Astrocyte of the cerebellum (primary cell): ENCODE data around the gene FRAS1.

ENCODE experiments used
- DNase-seq: peaks from one replicate; pipeline ENCODE4 v3.0.0-alpha.2; 2011; ENCODE audit warnings: low read depth
- H3K4me3 ChIP-seq: 2 replicates; pipeline ENCODE4 v1.5.1; 2011; ENCODE audit warnings: mild to moderate bottlenecking, low read depth, low read length, moderate library complexity
- in situ Hi-C: cut with HindIII; loops from 2 replicates; pipeline ENCODE4 v1.10.0; 2017; ENCODE audit warnings: low sequenced_read_pairs
- TF ChIP-seq, protein P1 (sequence below): IDR thresholded peaks from 2 replicates; pipeline ENCODE4 v1.5.1; 2012; ENCODE audit warnings: low read length, low read depth, moderate library complexity, mild to moderate bottlenecking; ENCODE audit errors: missing control alignments

FRAS1 gene

DNA sequence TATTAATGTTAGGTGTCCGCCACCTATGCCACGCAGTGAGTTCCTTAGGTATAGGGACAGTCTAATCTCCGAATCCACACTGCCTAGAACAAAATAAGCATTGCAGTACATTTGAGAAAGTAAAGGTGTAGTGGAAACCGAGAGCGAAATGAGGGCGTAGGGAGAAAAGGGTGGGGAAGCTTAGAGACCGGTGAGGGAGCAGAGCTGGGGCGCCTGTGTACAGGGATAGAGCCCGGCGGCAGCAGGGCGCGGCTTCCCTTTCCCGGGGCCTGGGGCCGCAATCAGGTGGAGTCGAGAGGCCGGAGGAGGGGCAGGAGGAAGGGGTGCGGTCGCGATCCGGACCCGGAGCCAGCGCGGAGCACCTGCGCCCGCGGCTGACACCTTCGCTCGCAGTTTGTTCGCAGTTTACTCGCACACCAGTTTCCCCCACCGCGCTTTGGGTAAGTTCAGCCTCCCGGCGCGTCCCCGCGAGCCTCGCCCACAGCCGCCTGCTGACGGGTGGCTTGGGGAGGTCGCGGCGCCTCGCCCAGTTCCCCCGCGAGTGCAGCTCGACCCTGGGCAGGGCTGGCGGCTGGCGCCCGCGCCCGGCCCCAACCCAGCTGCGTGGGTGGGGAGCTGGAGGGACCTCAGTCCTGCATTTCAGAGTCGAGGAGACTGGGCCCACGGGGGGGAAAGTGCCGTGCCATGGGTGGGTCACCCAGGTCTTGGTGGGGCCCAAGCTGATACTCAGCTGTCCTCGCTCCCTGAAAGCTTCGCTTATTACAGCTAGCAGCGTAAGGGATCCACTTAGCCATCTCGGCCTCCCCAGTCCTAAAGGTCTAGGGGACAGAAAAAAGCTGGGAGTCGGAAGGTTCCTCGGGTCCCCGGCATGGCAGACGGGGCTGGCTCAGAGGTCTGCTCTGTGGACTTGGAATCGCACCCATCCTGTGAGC, 494.6 kb downstream of the FRAS1 start, which contains the start of gene ANXA3:
Gene ANXA3 (plus strand): TSS at position 351 of the 932 bp plus-strand sequence. CDS start 2,704 bp downstream, outside the sequence.
- in situ Hi-C loops, result no loop called here
- no peak for DNase-seq
- H3K4me3 ChIP-seq, result peak within 1 kb of the TSS; percentile 44
- TF ChIP-seq, protein P1, sequence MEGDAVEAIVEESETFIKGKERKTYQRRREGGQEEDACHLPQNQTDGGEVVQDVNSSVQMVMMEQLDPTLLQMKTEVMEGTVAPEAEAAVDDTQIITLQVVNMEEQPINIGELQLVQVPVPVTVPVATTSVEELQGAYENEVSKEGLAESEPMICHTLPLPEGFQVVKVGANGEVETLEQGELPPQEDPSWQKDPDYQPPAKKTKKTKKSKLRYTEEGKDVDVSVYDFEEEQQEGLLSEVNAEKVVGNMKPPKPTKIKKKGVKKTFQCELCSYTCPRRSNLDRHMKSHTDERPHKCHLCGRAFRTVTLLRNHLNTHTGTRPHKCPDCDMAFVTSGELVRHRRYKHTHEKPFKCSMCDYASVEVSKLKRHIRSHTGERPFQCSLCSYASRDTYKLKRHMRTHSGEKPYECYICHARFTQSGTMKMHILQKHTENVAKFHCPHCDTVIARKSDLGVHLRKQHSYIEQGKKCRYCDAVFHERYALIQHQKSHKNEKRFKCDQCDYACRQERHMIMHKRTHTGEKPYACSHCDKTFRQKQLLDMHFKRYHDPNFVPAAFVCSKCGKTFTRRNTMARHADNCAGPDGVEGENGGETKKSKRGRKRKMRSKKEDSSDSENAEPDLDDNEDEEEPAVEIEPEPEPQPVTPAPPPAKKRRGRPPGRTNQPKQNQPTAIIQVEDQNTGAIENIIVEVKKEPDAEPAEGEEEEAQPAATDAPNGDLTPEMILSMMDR, result no peak

DNA sequence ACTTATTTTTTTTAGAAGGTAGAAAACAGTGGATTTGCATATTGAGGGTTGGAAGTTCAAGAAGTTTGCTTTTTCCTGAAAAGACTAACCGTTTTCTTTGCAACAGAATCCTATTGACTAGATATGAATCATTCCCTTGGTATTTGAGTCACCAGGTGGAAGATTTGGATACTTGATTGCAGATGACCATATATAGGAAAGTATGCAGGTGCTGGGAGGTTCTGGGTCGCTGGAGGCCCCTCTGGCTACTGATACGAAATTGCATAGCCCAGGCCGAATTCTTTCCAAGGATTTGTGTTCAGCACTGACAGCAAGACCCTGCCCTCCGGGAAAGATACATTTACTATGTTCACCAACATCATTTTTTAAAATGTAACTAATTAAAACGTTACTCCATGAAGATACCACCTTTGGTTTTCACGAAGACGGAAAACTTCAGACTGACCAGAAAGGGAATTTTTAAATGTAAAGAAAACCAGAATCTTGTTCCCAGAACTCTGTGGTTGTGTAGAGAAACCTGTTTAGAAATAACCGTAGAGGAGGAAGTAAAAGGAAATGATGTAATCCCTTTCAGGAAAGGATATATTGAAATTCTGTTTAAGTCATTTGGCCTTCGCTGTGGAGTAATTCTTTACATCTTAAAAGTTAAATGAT, 495.4 kb downstream of the FRAS1 start:
- DNase-seq, result no peak
- in situ Hi-C loops, result no loop called here
- peak overlapping the region; percentile 44 for H3K4me3 ChIP-seq
- TF ChIP-seq, protein P1, result no peak

DNA sequence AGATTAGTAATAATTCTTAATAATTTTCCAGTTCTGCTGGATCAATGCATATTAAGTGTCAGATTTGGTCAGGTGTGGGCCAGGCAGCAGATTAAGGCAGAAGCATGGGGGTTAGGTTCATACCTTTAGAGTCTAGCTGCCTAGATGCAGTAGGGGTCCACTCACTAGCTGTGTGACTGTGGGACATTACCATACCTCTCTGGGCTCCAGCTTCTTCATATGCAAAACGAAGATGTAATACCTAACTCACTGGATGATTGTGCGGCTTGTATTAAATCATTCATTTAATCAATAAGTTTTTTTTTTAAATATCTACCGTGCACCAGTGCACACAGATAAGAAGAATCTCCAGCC, 495.9 kb downstream of the FRAS1 start:
- TF ChIP-seq, protein P1, result no peak
- no peak overlapping the region for H3K4me3 ChIP-seq
- DNase-seq, result no peak
- in situ Hi-C loops, result no loop called here

DNA sequence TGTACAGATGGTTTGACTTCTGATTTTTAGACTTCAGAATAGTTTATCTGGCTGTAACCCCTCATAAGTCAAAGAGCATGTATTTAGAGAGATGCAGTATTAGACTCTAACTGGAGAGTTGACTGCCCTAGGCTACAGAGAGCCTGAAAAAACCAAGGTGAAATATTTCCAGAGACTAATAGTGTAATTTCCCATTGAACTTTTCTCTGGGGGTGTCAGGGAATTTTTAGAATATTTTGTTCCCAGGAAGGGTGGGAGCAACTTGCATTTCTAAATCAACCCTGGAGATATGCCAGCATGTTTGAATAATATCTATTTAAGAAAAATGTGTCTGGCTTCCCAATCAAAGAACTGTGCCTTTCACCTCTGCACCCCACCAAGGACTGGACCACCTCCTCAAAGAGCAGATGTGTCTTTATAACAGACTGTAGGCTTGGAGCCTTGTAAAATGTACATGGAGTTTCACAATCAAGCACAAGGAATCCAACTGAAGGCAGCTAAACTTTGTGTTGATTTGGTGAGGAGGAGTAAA, 496.5 kb downstream of the FRAS1 start:
- in situ Hi-C loops, result no loop called here
- DNase-seq, result no peak

DNA sequence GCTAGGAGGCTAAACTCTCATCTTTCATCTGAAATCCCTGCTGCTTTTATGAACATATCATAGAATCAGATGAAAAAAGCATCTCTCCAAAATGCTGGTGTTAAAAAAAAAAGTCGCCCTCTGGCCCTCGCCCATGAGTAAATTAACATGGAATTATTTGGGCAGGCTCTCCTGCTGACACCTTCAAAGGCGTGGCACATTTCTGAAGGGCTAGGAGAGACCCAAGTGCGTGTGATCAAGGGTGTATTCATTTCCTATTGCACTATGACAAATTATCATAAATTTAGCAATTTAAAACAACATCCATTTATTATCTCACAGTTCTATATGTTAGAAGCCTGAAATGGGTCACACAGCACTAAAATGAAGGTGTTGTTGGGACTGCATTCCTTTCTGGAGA, 499.5 kb downstream of the FRAS1 start:
- DNase-seq, result no peak
- TF ChIP-seq, protein P1, result no peak
- in situ Hi-C loops, result no loop called here
- no peak overlapping the region for H3K4me3 ChIP-seq

More for the DNA sequence above, 496.5 kb downstream of the FRAS1 start:
- TF ChIP-seq, protein P1, result no peak
- no peak overlapping the region for H3K4me3 ChIP-seq

DNA sequence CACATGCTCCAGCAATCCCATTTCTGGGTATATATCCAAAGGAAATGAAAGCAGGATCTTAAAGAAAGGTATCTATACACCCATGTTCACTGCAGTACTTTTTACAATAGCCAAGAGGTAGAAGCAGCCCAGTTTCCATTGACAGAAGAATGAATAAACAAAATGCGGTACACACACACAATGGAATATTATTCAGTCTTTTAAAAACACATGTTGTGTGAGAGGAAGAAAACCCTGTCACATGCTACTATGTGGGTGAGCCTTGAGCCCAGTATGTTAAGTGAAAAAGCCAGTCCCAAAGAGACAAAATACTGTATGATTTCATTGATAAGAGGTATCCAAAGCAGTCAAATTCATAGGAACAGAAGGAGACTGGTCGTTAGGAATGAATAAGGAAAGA, 500.7 kb downstream of the FRAS1 start:
- in situ Hi-C loops, result no loop called here
- TF ChIP-seq, protein P1, result no peak
- H3K4me3 ChIP-seq, result no peak overlapping the region
- DNase-seq, result no peak
